ENCODE data around the gene RAD51B.
"Not testable (repeated sequence)": the region's sequence is repeated elsewhere in the genome, so short reads cannot be mapped to it uniquely, and the experiment has no call there.

The RAD51B gene

GRCh38 chr14:68282479-68283377 lies 463.1 kb downstream of the RAD51B start:
- no peak overlapping the region for H3K4me3 ChIP-seq (ENCODE audit: low read depth in 1 of 2, low read length in 2 of 2)
- no peak overlapping the region for H3K27ac ChIP-seq (ENCODE audit: low read depth, low read length)
- H3K27me3 ChIP-seq (ENCODE audit: control insufficient read depth in 1 of 2, insufficient read depth in 2 of 2, low read length in 2 of 2), result no peaks in the 10 kb centered on the region
- H3K4me1 ChIP-seq (ENCODE audit: control insufficient read depth in 1 of 2, insufficient read depth in 2 of 2, low read length in 2 of 2), result peaks cover 23 to 33% of the 10 kb centered on the region in 2 donors
- no peaks in the 10 kb centered on the region for H3K9me3 ChIP-seq (ENCODE audit: control insufficient read depth in 1 of 2, low read length in 2 of 2)
- H3K36me3 ChIP-seq (ENCODE audit: control insufficient read depth in 1 of 2, insufficient read depth in 2 of 2, low read length in 2 of 2), result no peaks in the 10 kb centered on the region
- no peak overlapping the region for H3K9ac ChIP-seq (ENCODE audit: low read depth in 1 of 2, low read length in 2 of 2)

GRCh38 chr14:68283378-68284123 lies 464.0 kb downstream of the RAD51B start:
- Histone ChIP-seq H3K9me3 (ENCODE audit: control insufficient read depth in 1 of 2, low read length in 2 of 2) (no peaks in the 10 kb centered on the region), H3K9ac (ENCODE audit: low read depth in 1 of 2, low read length in 2 of 2) (no peak overlapping the region)

GRCh38 chr14:68284333-68284732 lies 464.8 kb downstream of the RAD51B start:
- Histone ChIP-seq H3K36me3 (ENCODE audit: control insufficient read depth in 1 of 2, insufficient read depth in 2 of 2, low read length in 2 of 2) (no peaks in the 10 kb centered on the region), H3K4me1 (ENCODE audit: control insufficient read depth in 1 of 2, insufficient read depth in 2 of 2, low read length in 2 of 2) (peaks cover 23 to 33% of the 10 kb centered on the region in 2 donors), H3K4me3 (ENCODE audit: low read depth in 1 of 2, low read length in 2 of 2) (no peak overlapping the region), H3K9ac (ENCODE audit: low read depth in 1 of 2, low read length in 2 of 2) (no peak overlapping the region), H3K27ac (ENCODE audit: low read depth, low read length) (no peak overlapping the region), H3K9me3 (ENCODE audit: control insufficient read depth in 1 of 2, low read length in 2 of 2) (no peaks in the 10 kb centered on the region), H3K27me3 (ENCODE audit: control insufficient read depth in 1 of 2, insufficient read depth in 2 of 2, low read length in 2 of 2) (no peaks in the 10 kb centered on the region)

More at GRCh38 chr14:68283378-68284123, 464.0 kb downstream of the RAD51B start:
- no peaks in the 10 kb centered on the region for H3K36me3 ChIP-seq (ENCODE audit: control insufficient read depth in 1 of 2, insufficient read depth in 2 of 2, low read length in 2 of 2)
- H3K27me3 ChIP-seq (ENCODE audit: control insufficient read depth in 1 of 2, insufficient read depth in 2 of 2, low read length in 2 of 2), result no peaks in the 10 kb centered on the region
- peak overlapping the region; percentile 18 for H3K27ac ChIP-seq (ENCODE audit: low read depth, low read length)
- no peak overlapping the region for H3K4me3 ChIP-seq (ENCODE audit: low read depth in 1 of 2, low read length in 2 of 2)
- peaks cover 23 to 33% of the 10 kb centered on the region in 2 donors for H3K4me1 ChIP-seq (ENCODE audit: control insufficient read depth in 1 of 2, insufficient read depth in 2 of 2, low read length in 2 of 2)

DNA sequence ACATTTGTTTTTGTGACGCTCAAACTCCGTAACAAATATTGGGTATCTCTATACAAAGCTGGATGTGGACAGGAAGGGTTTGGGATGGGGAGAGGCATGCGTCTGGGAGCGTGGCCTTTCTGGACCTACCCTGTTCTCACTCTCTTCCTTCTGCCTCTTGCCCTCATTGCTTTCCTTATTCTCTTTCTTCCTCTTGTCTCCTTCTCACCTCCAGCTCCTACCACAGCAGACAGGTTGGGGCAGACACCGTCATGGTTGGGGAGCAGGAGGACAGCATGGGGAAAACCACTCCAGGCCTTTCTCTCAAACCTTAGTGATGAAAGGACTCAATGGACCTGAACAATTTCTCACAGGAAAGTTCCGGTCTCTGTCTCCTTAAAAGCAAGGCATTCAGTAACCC lies 465.3 kb downstream of the RAD51B start:
- H3K9ac ChIP-seq (ENCODE audit: low read depth in 1 of 2, low read length in 2 of 2), result peak overlapping the region in 1 of 2 donors; percentile 12
- no peak overlapping the region for H3K4me3 ChIP-seq (ENCODE audit: low read depth in 1 of 2, low read length in 2 of 2)
- H3K4me1 ChIP-seq (ENCODE audit: control insufficient read depth in 1 of 2, insufficient read depth in 2 of 2, low read length in 2 of 2), result peaks cover 23 to 33% of the 10 kb centered on the region in 2 donors
- H3K27me3 ChIP-seq (ENCODE audit: control insufficient read depth in 1 of 2, insufficient read depth in 2 of 2, low read length in 2 of 2), result no peaks in the 10 kb centered on the region
- no peaks in the 10 kb centered on the region for H3K9me3 ChIP-seq (ENCODE audit: control insufficient read depth in 1 of 2, low read length in 2 of 2)
- no peaks in the 10 kb centered on the region for H3K36me3 ChIP-seq (ENCODE audit: control insufficient read depth in 1 of 2, insufficient read depth in 2 of 2, low read length in 2 of 2)
- no peak overlapping the region for H3K27ac ChIP-seq (ENCODE audit: low read depth, low read length)

- no peak overlapping the region for H3K27ac ChIP-seq (ENCODE audit: low read depth, low read length)
- no peaks in the 10 kb centered on the region for H3K36me3 ChIP-seq (ENCODE audit: control insufficient read depth in 1 of 2, insufficient read depth in 2 of 2, low read length in 2 of 2)
- H3K4me1 ChIP-seq (ENCODE audit: control insufficient read depth in 1 of 2, insufficient read depth in 2 of 2, low read length in 2 of 2), result peaks cover 23 to 33% of the 10 kb centered on the region in 2 donors
- peak overlapping the region in 1 of 2 donors; percentile 12 for H3K9ac ChIP-seq (ENCODE audit: low read depth in 1 of 2, low read length in 2 of 2)
- H3K9me3 ChIP-seq (ENCODE audit: control insufficient read depth in 1 of 2, low read length in 2 of 2), result no peaks in the 10 kb centered on the region
- H3K27me3 ChIP-seq (ENCODE audit: control insufficient read depth in 1 of 2, insufficient read depth in 2 of 2, low read length in 2 of 2), result no peaks in the 10 kb centered on the region
- no peak overlapping the region for H3K4me3 ChIP-seq (ENCODE audit: low read depth in 1 of 2, low read length in 2 of 2)
Measured at GRCh38 chr14:68285421-68286179, 466.0 kb downstream of the RAD51B start.

DNA sequence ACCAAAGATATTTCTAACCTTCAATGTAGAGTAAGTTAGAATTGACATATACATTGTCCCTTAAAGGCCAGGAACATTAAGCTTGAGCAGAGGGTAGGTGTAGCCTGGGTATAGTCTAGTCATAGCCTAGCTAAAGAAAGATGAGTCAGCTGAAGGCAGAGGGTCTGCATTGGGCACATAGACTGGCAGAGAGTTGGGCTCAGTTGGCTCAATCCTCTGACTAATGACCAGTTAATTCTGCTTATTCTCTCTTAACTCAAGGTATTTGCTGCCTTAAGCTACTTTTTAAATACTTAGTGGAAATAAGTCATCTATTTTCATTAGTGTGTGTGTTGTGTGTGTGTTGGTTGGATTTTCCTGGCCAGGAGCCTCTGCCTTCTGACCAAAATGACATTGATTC lies 467.1 kb downstream of the RAD51B start:
- Histone ChIP-seq H3K9me3 (ENCODE audit: control insufficient read depth in 1 of 2, low read length in 2 of 2) (no peaks in the 10 kb centered on the region), H3K9ac (ENCODE audit: low read depth in 1 of 2, low read length in 2 of 2) (no peak overlapping the region), H3K27ac (ENCODE audit: low read depth, low read length) (no peak overlapping the region), H3K4me3 (ENCODE audit: low read depth in 1 of 2, low read length in 2 of 2) (no peak overlapping the region), H3K27me3 (ENCODE audit: control insufficient read depth in 1 of 2, insufficient read depth in 2 of 2, low read length in 2 of 2) (no peaks in the 10 kb centered on the region), H3K36me3 (ENCODE audit: control insufficient read depth in 1 of 2, insufficient read depth in 2 of 2, low read length in 2 of 2) (no peaks in the 10 kb centered on the region), H3K4me1 (ENCODE audit: control insufficient read depth in 1 of 2, insufficient read depth in 2 of 2, low read length in 2 of 2) (peaks cover 25 to 35% of the 10 kb centered on the region in 2 donors)

- not testable (repeated sequence) for H3K36me3 ChIP-seq (ENCODE audit: control insufficient read depth in 1 of 2, insufficient read depth in 2 of 2, low read length in 2 of 2); H3K9me3 ChIP-seq (ENCODE audit: control insufficient read depth in 1 of 2, low read length in 2 of 2); H3K27me3 ChIP-seq (ENCODE audit: control insufficient read depth in 1 of 2, insufficient read depth in 2 of 2, low read length in 2 of 2); H3K4me3 ChIP-seq (ENCODE audit: low read depth in 1 of 2, low read length in 2 of 2); H3K27ac ChIP-seq (ENCODE audit: low read depth, low read length); H3K9ac ChIP-seq (ENCODE audit: low read depth in 1 of 2, low read length in 2 of 2)
- peaks cover 18 to 32% of the 10 kb centered on the region in 2 donors for H3K4me1 ChIP-seq (ENCODE audit: control insufficient read depth in 1 of 2, insufficient read depth in 2 of 2, low read length in 2 of 2)
Measured at GRCh38 chr14:68289452-68289851, 469.9 kb downstream of the RAD51B start.

DNA sequence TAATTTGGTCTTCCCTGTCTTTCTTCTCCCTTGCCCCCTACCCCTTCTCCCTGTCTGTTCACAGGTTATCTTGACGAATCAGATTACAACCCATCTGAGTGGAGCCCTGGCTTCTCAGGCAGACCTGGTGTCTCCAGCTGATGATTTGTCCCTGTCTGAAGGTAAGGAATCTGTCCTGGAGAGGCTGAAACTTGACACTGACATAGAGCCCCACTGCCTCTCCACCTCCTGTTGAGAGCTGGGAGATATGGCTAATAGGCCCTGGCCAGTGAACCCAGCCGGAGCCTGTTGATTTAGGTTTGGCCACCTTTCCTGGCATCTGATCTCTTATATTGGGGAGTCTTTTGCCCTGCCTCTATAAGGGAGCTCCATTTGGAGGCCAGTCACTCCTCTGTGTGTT lies 472.2 kb downstream of the RAD51B start:
- Histone ChIP-seq H3K4me1 (ENCODE audit: control insufficient read depth in 1 of 2, insufficient read depth in 2 of 2, low read length in 2 of 2) (peaks cover 26 to 36% of the 10 kb centered on the region in 2 donors), H3K4me3 (ENCODE audit: low read depth in 1 of 2, low read length in 2 of 2) (no peak overlapping the region), H3K27me3 (ENCODE audit: control insufficient read depth in 1 of 2, insufficient read depth in 2 of 2, low read length in 2 of 2) (no peaks in the 10 kb centered on the region), H3K9me3 (ENCODE audit: control insufficient read depth in 1 of 2, low read length in 2 of 2) (no peaks in the 10 kb centered on the region), H3K9ac (ENCODE audit: low read depth in 1 of 2, low read length in 2 of 2) (no peak overlapping the region), H3K36me3 (ENCODE audit: control insufficient read depth in 1 of 2, insufficient read depth in 2 of 2, low read length in 2 of 2) (no peaks in the 10 kb centered on the region), H3K27ac (ENCODE audit: low read depth, low read length) (no peak overlapping the region)

GRCh38 chr14:68292441-68293215 lies 473.0 kb downstream of the RAD51B start:
- Histone ChIP-seq H3K27ac (ENCODE audit: low read depth, low read length) (no peak overlapping the region), H3K36me3 (ENCODE audit: control insufficient read depth in 1 of 2, insufficient read depth in 2 of 2, low read length in 2 of 2) (no peaks in the 10 kb centered on the region), H3K4me3 (ENCODE audit: low read depth in 1 of 2, low read length in 2 of 2) (no peak overlapping the region), H3K9me3 (ENCODE audit: control insufficient read depth in 1 of 2, low read length in 2 of 2) (no peaks in the 10 kb centered on the region), H3K4me1 (ENCODE audit: control insufficient read depth in 1 of 2, insufficient read depth in 2 of 2, low read length in 2 of 2) (peaks cover 26 to 41% of the 10 kb centered on the region in 2 donors), H3K27me3 (ENCODE audit: control insufficient read depth in 1 of 2, insufficient read depth in 2 of 2, low read length in 2 of 2) (no peaks in the 10 kb centered on the region), H3K9ac (ENCODE audit: low read depth in 1 of 2, low read length in 2 of 2) (no peak overlapping the region)
